GM19467 (cell line): ENCODE data around the gene HSD17B1.
"Not testable (repeated sequence)": the region's sequence is repeated elsewhere in the genome, so short reads cannot be mapped to it uniquely, and the experiment has no call there.

Experiments
- ATAC-seq: cut with Tn5 transposase; IDR thresholded peaks from one replicate; pipeline ENCODE4 v1.9.1; 2021; ENCODE audit warnings: mild to moderate bottlenecking, moderate library complexity; ENCODE audit not compliant: unreplicated experiment

Gene HSD17B1

GRCh38 chr17:42522798-42523278 lies 29.9 kb upstream of the HSD17B1 start:
- ATAC-seq = no peak

DNA sequence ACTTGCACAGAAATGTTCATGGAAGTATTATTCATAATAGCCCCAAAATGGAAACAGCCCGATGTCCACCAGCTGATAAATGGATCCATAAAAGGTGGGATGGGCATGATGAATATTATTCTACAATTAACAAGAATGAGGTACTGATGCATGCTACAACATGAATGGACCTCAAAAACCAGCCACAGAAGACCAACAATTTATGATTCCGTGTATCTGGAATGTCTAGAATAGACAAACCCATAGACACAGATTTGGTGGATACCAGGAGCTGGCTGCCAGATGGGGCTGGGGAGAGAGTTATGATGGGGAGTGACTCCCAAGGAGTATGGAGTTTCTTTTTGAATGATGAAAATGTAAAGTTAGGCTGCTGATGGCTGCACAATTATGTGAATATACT lies 27.5 kb upstream of the HSD17B1 start:
- ATAC-seq = no peak

- no peak for ATAC-seq
These were observed 26.7 kb upstream of the HSD17B1 start for GRCh38 chr17:42526031-42526444.

- no peak for ATAC-seq
These were observed 24.8 kb upstream of the HSD17B1 start for GRCh38 chr17:42527932-42528331.

DNA sequence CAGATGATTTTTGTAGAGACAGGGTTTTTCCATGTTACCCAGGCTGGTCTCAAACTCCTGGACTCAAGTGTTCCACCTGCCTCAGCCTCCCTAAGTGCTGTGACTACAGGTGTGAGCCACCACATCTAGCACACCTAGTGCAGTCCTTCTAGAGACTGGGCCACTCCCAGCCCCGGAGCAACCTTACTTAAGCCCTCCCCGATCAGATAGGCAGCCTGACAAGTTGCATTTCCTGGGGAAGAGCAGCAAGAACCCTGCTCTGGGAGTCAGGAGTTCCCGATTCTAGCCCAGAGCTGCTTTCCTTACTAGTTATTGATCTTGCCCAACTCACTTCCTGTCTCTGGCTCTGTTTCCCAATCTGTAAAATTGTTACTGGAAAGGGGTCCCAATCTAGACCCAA lies 23.7 kb upstream of the HSD17B1 start:
- ATAC-seq = no peak

- ATAC-seq = no peak
These were observed 21.7 kb upstream of the HSD17B1 start for GRCh38 chr17:42530952-42531454.

- no peak for ATAC-seq
These were observed 21.0 kb upstream of the HSD17B1 start for GRCh38 chr17:42531455-42532354.

- ATAC-seq = peak; percentile 4
These were observed 17.3 kb upstream of the HSD17B1 start for GRCh38 chr17:42535155-42536047.

DNA sequence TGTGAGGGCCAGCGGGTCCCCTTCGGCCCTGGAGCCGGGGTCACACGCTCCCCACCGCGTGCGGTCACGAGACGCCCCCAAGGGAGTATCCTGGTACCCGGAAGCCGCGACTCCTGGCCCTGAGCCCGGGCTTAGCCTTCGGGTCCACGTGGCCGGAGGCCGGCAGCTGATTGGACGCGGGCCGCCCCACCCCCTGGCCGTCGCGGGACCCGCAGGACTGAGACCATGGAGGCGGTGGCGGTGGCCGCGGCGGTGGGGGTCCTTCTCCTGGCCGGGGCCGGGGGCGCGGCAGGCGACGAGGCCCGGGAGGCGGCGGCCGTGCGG lies 16.7 kb upstream of the HSD17B1 start, which contains the start of gene NAGLU:
Gene NAGLU (plus strand): TSS at position 194 of the 324 bp plus-strand sequence. CDS start 32 bp downstream, at position 226.
- peak; percentile 78 for ATAC-seq

GRCh38 chr17:42536372-42537155 lies 16.2 kb upstream of the HSD17B1 start:
- ATAC-seq = peak; percentile 62

- no peak for ATAC-seq
These were observed 15.4 kb upstream of the HSD17B1 start for GRCh38 chr17:42537156-42537805.

DNA sequence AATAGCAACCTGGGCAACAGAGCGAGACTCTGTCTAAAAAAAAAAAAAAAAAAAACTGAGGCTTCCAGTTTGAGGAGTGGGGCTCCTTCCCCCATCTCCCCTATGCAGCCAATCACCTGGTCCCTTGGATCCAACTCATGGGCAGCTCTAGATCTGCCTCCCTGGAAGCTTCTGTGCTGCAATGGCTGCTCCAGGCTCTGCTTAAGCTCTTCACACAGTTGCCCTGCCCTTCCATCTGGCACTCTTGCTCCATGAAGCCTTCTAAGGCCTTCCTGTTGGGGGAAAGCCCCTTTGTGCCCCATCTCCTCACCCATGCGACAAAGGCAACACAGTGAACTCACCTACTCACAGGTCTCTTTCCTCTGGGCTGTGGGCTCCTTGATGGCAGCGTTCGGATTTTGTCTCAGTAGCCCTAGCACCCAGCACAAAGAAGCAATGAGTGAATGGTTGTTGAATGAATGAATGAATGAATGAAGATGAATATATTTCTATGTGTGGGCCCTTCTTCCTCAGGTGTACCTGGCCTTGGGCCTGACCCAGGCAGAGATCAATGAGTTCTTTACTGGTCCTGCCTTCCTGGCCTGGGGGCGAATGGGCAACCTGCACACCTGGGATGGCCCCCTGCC lies 14.8 kb upstream of the HSD17B1 start:
- no peak for ATAC-seq

GRCh38 chr17:42538482-42538881 lies 14.2 kb upstream of the HSD17B1 start:
- ATAC-seq = no peak

GRCh38 chr17:42540558-42540957 lies 12.2 kb upstream of the HSD17B1 start:
- not testable (repeated sequence) for ATAC-seq

GRCh38 chr17:42541041-42541833 lies 11.5 kb upstream of the HSD17B1 start:
- no peak for ATAC-seq

DNA sequence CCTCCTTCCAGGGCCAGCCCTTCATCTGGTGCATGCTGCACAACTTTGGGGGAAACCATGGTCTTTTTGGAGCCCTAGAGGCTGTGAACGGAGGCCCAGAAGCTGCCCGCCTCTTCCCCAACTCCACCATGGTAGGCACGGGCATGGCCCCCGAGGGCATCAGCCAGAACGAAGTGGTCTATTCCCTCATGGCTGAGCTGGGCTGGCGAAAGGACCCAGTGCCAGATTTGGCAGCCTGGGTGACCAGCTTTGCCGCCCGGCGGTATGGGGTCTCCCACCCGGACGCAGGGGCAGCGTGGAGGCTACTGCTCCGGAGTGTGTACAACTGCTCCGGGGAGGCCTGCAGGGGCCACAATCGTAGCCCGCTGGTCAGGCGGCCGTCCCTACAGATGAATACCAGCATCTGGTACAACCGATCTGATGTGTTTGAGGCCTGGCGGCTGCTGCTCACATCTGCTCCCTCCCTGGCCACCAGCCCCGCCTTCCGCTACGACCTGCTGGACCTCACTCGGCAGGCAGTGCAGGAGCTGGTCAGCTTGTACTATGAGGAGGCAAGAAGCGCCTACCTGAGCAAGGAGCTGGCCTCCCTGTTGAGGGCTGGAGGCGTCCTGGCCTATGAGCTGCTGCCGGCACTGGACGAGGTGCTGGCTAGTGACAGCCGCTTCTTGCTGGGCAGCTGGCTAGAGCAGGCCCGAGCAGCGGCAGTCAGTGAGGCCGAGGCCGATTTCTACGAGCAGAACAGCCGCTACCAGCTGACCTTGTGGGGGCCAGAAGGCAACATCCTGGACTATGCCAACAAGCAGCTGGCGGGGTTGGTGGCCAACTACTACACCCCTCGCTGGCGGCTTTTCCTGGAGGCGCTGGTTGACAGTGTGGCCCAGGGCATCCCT lies 9.3 kb upstream of the HSD17B1 start:
- no peak for ATAC-seq

DNA sequence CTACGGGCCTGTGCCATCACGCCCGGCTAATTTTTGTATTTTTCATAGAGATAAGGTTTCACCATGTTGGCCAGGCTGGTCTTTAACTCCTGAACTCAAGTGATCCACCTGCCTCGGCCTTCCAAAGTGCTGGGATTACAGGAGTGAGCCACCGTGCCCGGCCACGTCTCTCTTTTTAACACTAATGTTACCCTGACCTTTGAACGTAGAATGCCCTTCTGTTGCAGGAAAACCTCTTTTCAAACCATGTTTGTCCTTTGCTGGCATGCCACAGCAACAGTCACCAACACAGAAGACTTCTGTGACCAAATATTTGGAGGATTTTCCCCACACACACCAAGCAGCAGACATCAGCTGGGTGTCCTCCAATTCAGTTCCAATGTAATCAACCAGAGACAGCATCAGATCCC lies 7.8 kb upstream of the HSD17B1 start:
- no peak for ATAC-seq
